A549 (cell line): ENCODE data around the gene ANKZF1. TPM values are rescaled to one million over a fixed set of nuclear protein-coding genes. Genes with fewer than 3 reads are reported as not detected.

Experiments
- ATAC-seq, 2 experiments: fragments of 200-7000 bp in 1 of 2; fragments of >200 bp in 1 of 2; cut with Nextera tagmentation in 1 of 2; cut with Tn5 transposase in 1 of 2; 3 replicates each; pipeline versions ENCODE4 v1.8.0 to v1.9.1; 2018 to 2020; ENCODE audit warnings: mild to moderate bottlenecking in 1 of 2, moderate library complexity in 1 of 2
- CTCF ChIA-PET: fragments of 300-600 bp; sonication (Branson Sonifier 250); formaldehyde crosslinking; extraction: SDS; loops from one replicate; lab custom pipeline; 2021; ENCODE audit warnings: antibody characterized with exemption, inconsistent platforms; lab: Yijun Ruan, JAX
- POLR2A ChIA-PET: fragments of 350-600 bp; formaldehyde crosslinking; extraction: SDS; loops from one replicate; lab custom pipeline; 2021; ENCODE audit warnings: antibody characterized with exemption, inconsistent platforms; lab: Yijun Ruan, JAX
- DNase-seq, 2 experiments: peaks; one replicate each; pipeline versions ENCODE4 v3.0.0 to v3.0.0-alpha.2; 2011 to 2016; ENCODE audit warnings: low read depth in 1 of 2, low spot score in 1 of 2
- FAIRE-seq: peaks from 2 replicates; lab custom pipeline; 2011; peaks lifted over from hg19 to GRCh38; lab: Jason Lieb, UNC
- H3K27ac ChIP-seq, 2 experiments: fragments of >200 bp; sonication (Bioruptor Twin); formaldehyde crosslinking; 3 replicates each; pipeline ENCODE4 v1.5.1; 2016 to 2017
- H3K4me1 ChIP-seq: fragments of >200 bp; sonication (Bioruptor Twin); formaldehyde crosslinking; 3 replicates; pipeline ENCODE4 v1.6.1; 2016
- H3K4me2 ChIP-seq: fragments of >200 bp; sonication (Bioruptor Twin); formaldehyde crosslinking; 3 replicates; pipeline ENCODE4 v1.6.1; 2016
- H3K4me3 ChIP-seq: fragments of >200 bp; sonication (Bioruptor Twin); formaldehyde crosslinking; 3 replicates; pipeline ENCODE4 v1.5.1; 2016
- H3K9me3 ChIP-seq: fragments of >200 bp; sonication (Bioruptor Twin); formaldehyde crosslinking; 3 replicates; pipeline ENCODE4 v1.6.1; 2016
- EHF ChIP-seq: fragments of 250-450 bp; sonication (Bioruptor Pico); IDR thresholded peaks from 2 replicates; pipeline ENCODE4 v1.5.0; 2020; ENCODE audit warnings: mild to moderate bottlenecking
- EHMT2 ChIP-seq: fragments of 200-600 bp; sonication (generic); IDR thresholded peaks from 2 replicates; pipeline ENCODE4 v1.6.1; 2016; ENCODE audit warnings: antibody characterized with exemption, low read depth, mild to moderate bottlenecking, moderate library complexity
- ESRRA ChIP-seq: fragments of 150-350 bp; IDR thresholded peaks from 2 replicates; pipeline ENCODE4 v1.6.1; 2014; ENCODE audit warnings: mild to moderate bottlenecking, low read length, borderline replicate concordance
- FOSL2 ChIP-seq, 2 experiments: fragments of 450-650 bp in 1 of 2; fragments of >200 bp in 1 of 2; sonication (Bioruptor Twin) in 1 of 2; formaldehyde crosslinking; IDR thresholded peaks; 2 replicates each; pipeline versions ENCODE4 v1.5.0 to v1.6.1; 2016 to 2020; ENCODE audit warnings: mild to moderate bottlenecking in 1 of 2, moderate library complexity in 1 of 2
- HDAC2 ChIP-seq: fragments of 200-600 bp; sonication (generic); IDR thresholded peaks from 2 replicates; pipeline ENCODE4 v1.6.1; 2016
- JUN ChIP-seq, 2 experiments: fragments of >200 bp; sonication (Bioruptor Twin); formaldehyde crosslinking; IDR thresholded peaks; 2 replicates in 1 of 2; 3 replicates in 1 of 2; pipeline ENCODE4 v1.6.1; 2016 to 2017
- KDM1A ChIP-seq: fragments of 200-600 bp; sonication (generic); IDR thresholded peaks from 2 replicates; pipeline ENCODE4 v1.6.1; 2016; ENCODE audit warnings: low read depth, mild to moderate bottlenecking
- MAZ ChIP-seq: fragments of 150-350 bp; IDR thresholded peaks from 2 replicates; pipeline ENCODE4 v1.6.1; 2014; ENCODE audit warnings: antibody characterized with exemption, low read depth, low read length, borderline replicate concordance
- NPAS2 ChIP-seq: fragments of 250-450 bp; sonication (Bioruptor Pico); IDR thresholded peaks from 2 replicates; pipeline ENCODE4 v1.8.0; 2022; ENCODE audit warnings: mild to moderate bottlenecking, moderate library complexity, borderline replicate concordance
- NR3C1 ChIP-seq: fragments of >200 bp; sonication (Bioruptor Twin); formaldehyde crosslinking; IDR thresholded peaks from 3 replicates; pipeline ENCODE4 v1.6.1; 2017
- PHF8 ChIP-seq: fragments of 200-600 bp; sonication (generic); IDR thresholded peaks from 2 replicates; pipeline ENCODE4 v1.6.1; 2016; ENCODE audit warnings: low read depth, mild to moderate bottlenecking, antibody characterized with exemption, moderate library complexity, borderline replicate concordance
- POLR2A ChIP-seq: IDR thresholded peaks from 2 replicates; pipeline ENCODE4 v1.6.1; 2012; ENCODE audit warnings: mild to moderate bottlenecking, low read length
- RARB ChIP-seq: fragments of 250-450 bp; sonication (Bioruptor Pico); IDR thresholded peaks from 2 replicates; pipeline ENCODE4 v1.8.0; 2021; ENCODE audit warnings: mild to moderate bottlenecking, moderate library complexity
- RFX5 ChIP-seq: fragments of 450-650 bp; IDR thresholded peaks from 2 replicates; pipeline ENCODE4 v1.7.1; 2014; ENCODE audit warnings: antibody characterized with exemption, mild to moderate bottlenecking, moderate library complexity
- SMC3 ChIP-seq: fragments of >200 bp; sonication (Bioruptor Twin); formaldehyde crosslinking; IDR thresholded peaks from 3 replicates; pipeline ENCODE4 v1.6.1; 2018; ENCODE audit warnings: inconsistent platforms
- SREBF2 ChIP-seq: fragments of 450-650 bp; IDR thresholded peaks from 2 replicates; pipeline ENCODE4 v1.6.1; 2014; ENCODE audit warnings: mild to moderate bottlenecking, moderate library complexity
- TFCP2L1 ChIP-seq: fragments of 250-450 bp; sonication (Bioruptor Pico); IDR thresholded peaks from 2 replicates; pipeline ENCODE4 v1.5.0; 2021; ENCODE audit warnings: mild to moderate bottlenecking
- WGBS: methylation state at CpG from one replicate; pipeline ENCODE4 v1.1.6; 2017; ENCODE audit errors: missing lambda C conversion rate; 5-methylcytosine and 5-hydroxymethylcytosine counted together
- polyA plus RNA-seq, 4 experiments: library from polyadenylated mRNA; depleted of rRNA in 3 of 4; stranded (reverse); fragments of >200 nt; fragmentation: RNase III in 1 of 4; extraction: RNeasy Plus Mini Kit Qiagen cat#74134 plus additional on column Dnase treatment in 1 of 4; gene quantifications; 2 replicates in 3 of 4; 3 replicates in 1 of 4; pipeline ENCODE4 v1.2.3, GENCODE V29; 2011 to 2017
- TF ChIP-seq, protein P1 (sequence below): fragments of 150-350 bp; IDR thresholded peaks from 2 replicates; pipeline ENCODE4 v1.6.1; 2014; ENCODE audit warnings: low read depth, mild to moderate bottlenecking, low read length
- TF ChIP-seq, protein P2 (sequence below): fragments of 200-600 bp; sonication (generic); IDR thresholded peaks from 2 replicates; pipeline ENCODE4 v1.6.1; 2016; ENCODE audit warnings: antibody characterized with exemption, mild to moderate bottlenecking, moderate library complexity
- TF ChIP-seq, protein P3 (sequence below): IDR thresholded peaks from 2 replicates; pipeline ENCODE4 v1.6.1; 2012; ENCODE audit warnings: low read depth, borderline replicate concordance
- TF ChIP-seq, protein P4 (sequence below): IDR thresholded peaks from 2 replicates; pipeline ENCODE4 v1.6.1; 2012
- TF ChIP-seq, protein P5 (sequence below): fragments of >200 bp; sonication (Bioruptor Twin); formaldehyde crosslinking; IDR thresholded peaks from 3 replicates; pipeline ENCODE4 v1.5.1; 2016

ANKZF1 gene
- polyA plus RNA-seq, 2 of the 4 experiments (the other 2 are of a cell fraction) = 23.2 to 30.3 TPM

DNA sequence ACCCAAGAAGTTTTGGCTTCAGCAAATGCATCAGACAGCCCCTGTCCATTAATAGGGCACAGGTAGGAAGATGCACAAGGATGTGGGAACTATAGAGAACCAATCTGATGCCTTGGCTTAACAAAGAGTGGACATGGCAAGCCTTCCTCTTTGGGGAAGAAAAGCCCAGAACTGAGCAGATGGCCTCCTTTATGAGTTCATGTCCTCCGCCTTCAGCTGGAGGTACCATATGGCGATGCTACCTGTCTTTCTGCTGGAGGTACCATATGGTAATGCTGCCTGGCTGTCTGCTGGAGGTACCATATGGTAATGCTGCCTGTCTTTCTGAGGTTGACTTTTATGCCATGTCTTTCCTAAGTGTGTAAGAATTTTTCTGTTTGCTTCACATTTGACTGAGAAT lies 45.5 kb upstream of the ANKZF1 start:
- no peaks in the 10 kb centered on the region for H3K9me3 ChIP-seq
- CTCF ChIA-PET = interaction anchor here (0.7 to 4.0 kb wide), 4 partner anchors 10 to 110 kb away, joined by 4 to 24 read pairs (median 4); partner anchors contain the start of gene NHEJ1
- WGBS = 91% methylated on average over 2 of the region's 2 CpGs
- no peak overlapping the region for H3K4me2 ChIP-seq
- DNase-seq = no peak
- TF ChIP-seq, protein P1, sequence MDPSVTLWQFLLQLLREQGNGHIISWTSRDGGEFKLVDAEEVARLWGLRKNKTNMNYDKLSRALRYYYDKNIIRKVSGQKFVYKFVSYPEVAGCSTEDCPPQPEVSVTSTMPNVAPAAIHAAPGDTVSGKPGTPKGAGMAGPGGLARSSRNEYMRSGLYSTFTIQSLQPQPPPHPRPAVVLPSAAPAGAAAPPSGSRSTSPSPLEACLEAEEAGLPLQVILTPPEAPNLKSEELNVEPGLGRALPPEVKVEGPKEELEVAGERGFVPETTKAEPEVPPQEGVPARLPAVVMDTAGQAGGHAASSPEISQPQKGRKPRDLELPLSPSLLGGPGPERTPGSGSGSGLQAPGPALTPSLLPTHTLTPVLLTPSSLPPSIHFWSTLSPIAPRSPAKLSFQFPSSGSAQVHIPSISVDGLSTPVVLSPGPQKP = no peak
- TF ChIP-seq PHF8 (no peak), RARB (CRISPR knock-in tag) (no peak), TFCP2L1 (no peak), SREBF2 (no peak)
- TF ChIP-seq, all 56 proteins: peak for 0
- peaks cover 7% of the 10 kb centered on the region for H3K4me1 ChIP-seq
- no peak for ATAC-seq
- H3K4me3 ChIP-seq = no peak overlapping the region
- no peak overlapping the region for H3K27ac ChIP-seq
- POLR2A ChIA-PET = no interaction called here
- no peak for FAIRE-seq

DNA sequence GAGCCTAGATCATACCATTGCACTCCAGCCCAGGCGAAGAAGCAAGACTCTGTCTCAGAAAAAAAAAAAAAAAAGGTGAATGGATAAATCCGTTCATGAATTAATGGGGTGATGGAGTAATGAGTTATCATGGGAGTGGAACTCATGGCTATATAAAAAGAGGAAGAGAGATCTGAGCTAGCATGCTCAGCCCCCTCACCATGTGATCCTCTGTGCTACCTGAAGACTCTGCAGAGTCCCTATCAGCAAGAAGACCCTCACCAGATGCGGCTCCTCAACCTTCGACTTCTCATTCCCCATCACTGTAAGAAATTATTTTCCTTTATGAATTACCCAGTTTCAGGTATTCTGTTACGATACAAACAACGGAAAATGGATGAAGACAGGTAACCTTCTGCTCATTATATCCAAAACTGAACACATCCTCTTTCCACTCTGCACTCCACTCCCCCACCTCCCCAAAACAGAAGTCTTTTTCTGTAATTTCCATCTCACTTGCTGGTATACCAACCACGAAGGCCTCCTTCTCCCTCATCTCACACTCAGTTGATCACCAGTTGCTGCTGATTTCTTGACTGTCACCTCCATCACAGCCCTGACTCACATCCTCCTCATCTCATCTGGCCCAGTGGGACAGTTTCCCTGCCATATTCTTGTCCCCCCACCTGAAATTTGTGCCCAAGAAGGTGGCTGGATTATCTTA lies 42.7 kb upstream of the ANKZF1 start:
- DNase-seq = no peak
- Histone ChIP-seq H3K27ac (no peak overlapping the region), H3K9me3 (no peaks in the 10 kb centered on the region), H3K4me3 (no peak overlapping the region), H3K4me1 (no peaks in the 10 kb centered on the region), H3K4me2 (no peak overlapping the region)
- WGBS = 91% methylated on average over 7 of the region's 7 CpGs
- ChIA-PET POLR2A (interaction anchor here (0.6 kb wide), 1 partner anchor 456 kb away, joined by 3 read pairs; no protein-coding TSS in a partner anchor), CTCF (interaction anchor here (0.6 kb wide), 1 partner anchor 102 kb away, joined by 4 read pairs; no protein-coding TSS in a partner anchor)
- TF ChIP-seq EHF (CRISPR knock-in tag) (no peak), NPAS2 (CRISPR knock-in tag) (no peak), HDAC2 (no peak), ESRRA (no peak), EHMT2 (no peak), KDM1A (no peak), JUN (IDR thresholded peaks at IDR 0.05) (no peak), SMC3 (no peak), POLR2A (no peak), FOSL2 (IDR thresholded peaks at IDR 0.05) (no peak), FOSL2 (CRISPR knock-in tag; IDR thresholded peaks at IDR 0.05) (no peak), RFX5 (no peak), NR3C1 (no peak), MAZ (no peak)
- TF ChIP-seq, protein P2, sequence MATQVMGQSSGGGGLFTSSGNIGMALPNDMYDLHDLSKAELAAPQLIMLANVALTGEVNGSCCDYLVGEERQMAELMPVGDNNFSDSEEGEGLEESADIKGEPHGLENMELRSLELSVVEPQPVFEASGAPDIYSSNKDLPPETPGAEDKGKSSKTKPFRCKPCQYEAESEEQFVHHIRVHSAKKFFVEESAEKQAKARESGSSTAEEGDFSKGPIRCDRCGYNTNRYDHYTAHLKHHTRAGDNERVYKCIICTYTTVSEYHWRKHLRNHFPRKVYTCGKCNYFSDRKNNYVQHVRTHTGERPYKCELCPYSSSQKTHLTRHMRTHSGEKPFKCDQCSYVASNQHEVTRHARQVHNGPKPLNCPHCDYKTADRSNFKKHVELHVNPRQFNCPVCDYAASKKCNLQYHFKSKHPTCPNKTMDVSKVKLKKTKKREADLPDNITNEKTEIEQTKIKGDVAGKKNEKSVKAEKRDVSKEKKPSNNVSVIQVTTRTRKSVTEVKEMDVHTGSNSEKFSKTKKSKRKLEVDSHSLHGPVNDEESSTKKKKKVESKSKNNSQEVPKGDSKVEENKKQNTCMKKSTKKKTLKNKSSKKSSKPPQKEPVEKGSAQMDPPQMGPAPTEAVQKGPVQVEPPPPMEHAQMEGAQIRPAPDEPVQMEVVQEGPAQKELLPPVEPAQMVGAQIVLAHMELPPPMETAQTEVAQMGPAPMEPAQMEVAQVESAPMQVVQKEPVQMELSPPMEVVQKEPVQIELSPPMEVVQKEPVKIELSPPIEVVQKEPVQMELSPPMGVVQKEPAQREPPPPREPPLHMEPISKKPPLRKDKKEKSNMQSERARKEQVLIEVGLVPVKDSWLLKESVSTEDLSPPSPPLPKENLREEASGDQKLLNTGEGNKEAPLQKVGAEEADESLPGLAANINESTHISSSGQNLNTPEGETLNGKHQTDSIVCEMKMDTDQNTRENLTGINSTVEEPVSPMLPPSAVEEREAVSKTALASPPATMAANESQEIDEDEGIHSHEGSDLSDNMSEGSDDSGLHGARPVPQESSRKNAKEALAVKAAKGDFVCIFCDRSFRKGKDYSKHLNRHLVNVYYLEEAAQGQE = no peak
- TF ChIP-seq, protein P3, sequence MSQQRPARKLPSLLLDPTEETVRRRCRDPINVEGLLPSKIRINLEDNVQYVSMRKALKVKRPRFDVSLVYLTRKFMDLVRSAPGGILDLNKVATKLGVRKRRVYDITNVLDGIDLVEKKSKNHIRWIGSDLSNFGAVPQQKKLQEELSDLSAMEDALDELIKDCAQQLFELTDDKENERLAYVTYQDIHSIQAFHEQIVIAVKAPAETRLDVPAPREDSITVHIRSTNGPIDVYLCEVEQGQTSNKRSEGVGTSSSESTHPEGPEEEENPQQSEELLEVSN = no peak
- TF ChIP-seq, protein P4, sequence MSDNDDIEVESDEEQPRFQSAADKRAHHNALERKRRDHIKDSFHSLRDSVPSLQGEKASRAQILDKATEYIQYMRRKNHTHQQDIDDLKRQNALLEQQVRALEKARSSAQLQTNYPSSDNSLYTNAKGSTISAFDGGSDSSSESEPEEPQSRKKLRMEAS = no peak
- TF ChIP-seq, protein P5, sequence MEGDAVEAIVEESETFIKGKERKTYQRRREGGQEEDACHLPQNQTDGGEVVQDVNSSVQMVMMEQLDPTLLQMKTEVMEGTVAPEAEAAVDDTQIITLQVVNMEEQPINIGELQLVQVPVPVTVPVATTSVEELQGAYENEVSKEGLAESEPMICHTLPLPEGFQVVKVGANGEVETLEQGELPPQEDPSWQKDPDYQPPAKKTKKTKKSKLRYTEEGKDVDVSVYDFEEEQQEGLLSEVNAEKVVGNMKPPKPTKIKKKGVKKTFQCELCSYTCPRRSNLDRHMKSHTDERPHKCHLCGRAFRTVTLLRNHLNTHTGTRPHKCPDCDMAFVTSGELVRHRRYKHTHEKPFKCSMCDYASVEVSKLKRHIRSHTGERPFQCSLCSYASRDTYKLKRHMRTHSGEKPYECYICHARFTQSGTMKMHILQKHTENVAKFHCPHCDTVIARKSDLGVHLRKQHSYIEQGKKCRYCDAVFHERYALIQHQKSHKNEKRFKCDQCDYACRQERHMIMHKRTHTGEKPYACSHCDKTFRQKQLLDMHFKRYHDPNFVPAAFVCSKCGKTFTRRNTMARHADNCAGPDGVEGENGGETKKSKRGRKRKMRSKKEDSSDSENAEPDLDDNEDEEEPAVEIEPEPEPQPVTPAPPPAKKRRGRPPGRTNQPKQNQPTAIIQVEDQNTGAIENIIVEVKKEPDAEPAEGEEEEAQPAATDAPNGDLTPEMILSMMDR = no peak
- no peak for ATAC-seq
- FAIRE-seq = no peak
